ENCODE data around the gene AMZ1.
A peak's percentile ranks its signal among the peaks of the same experiment; 100 is the strongest.
"Not testable (repeated sequence)": the region's sequence is repeated elsewhere in the genome, so short reads cannot be mapped to it uniquely, and the experiment has no call there.

AMZ1 gene

DNA sequence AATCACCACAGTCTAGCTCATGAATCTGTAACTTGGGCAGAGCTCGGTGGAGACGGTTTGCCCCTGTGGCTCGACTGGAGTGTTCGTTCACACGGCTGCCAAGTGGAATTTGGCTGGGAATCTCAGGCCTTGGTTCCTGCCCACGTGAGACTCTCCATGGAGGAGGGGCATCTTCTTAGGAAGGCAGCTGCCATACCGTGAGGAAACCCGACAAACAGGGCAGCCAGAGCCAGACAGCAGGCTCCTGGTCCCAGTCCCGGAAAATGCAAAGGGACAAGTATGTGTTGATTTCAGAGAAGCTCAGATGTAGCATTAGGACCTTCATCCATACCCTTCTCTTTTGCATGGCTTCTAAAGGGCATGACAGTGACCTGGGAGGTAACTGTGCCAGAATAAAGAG is 26.6 kb downstream of the AMZ1 start:
- no peak for DNase-seq

DNA sequence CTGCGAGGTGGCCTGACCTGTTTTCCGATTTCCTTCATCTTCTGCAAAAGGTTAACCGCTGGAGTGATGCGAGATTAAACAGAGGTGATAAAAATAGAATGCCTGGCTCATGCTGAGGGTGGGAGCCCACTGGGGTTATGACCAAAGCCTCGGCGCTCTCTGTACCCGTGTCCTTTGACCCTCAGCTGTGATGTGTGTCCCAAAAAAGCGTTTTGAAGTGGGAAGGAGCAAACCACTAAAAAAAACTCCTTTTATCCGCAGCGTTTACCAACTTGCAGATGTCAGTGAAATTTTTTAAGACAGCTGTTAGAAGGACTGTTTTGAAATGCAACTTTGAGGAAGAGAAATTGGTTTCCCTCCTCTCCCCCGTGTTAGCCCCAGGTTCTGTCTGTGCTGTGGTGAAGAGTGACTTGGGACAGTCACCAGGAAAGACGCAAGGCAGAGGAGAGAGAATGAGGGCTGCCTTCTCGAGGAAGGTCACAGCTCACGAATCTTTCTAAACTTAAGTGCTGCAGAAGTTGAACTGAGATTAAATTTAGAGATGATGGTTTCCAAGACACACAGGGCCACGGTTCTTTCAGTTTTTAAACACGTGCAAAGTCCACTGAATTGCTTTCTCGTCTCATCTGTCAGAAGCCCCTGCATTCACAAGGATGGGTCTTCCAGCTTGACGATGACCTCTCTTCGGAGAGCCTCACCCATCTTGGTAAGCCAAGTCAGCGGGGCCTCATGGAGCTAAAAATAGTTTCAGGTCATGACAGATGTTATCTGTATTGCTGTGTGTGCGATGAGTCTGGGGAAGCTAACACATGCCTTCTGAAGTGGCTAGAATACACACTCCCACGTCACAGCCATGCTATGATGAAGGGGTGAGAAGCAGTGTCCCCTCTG is 27.6 kb downstream of the AMZ1 start:
- no peak for DNase-seq

DNA sequence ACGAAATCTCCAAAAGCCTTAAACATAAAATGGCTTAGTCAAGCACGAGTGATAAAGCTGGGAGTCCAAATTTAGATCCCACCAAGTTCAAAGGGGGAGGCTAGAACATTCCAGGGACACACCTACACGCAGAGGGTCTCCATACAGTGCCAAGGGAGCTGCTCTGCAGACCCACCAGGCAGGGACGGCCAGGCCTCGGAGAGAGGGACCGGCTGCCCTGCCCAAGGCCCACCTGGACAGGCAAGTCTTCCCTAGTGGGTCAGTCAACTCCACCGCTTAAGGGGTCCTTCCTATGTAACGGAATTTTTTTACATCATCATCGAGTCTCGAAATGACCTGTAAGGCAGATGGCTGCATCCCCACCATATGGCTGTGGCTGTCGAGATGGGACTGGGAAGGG is 28.5 kb downstream of the AMZ1 start:
- DNase-seq: no peak

DNA sequence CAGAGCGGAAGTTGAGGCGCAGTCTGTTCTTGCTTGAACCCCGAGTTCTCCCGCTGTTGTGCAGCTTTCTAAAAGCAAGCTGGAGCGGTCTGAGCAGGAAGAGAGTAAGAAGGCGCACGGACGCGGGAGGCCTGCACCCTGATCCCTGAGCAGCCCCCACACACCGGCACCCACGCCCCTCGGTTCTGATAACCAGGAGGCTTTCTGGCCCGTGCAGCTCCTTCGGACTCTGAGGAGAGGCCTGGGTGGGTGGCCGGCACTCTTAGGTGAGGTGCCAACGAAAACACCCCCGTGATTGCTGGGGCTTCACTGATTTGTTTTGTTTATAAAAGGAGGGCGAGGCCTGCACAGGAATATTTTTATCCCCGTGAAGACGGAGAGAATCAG is 28.9 kb downstream of the AMZ1 start:
- no peak for DNase-seq

DNA sequence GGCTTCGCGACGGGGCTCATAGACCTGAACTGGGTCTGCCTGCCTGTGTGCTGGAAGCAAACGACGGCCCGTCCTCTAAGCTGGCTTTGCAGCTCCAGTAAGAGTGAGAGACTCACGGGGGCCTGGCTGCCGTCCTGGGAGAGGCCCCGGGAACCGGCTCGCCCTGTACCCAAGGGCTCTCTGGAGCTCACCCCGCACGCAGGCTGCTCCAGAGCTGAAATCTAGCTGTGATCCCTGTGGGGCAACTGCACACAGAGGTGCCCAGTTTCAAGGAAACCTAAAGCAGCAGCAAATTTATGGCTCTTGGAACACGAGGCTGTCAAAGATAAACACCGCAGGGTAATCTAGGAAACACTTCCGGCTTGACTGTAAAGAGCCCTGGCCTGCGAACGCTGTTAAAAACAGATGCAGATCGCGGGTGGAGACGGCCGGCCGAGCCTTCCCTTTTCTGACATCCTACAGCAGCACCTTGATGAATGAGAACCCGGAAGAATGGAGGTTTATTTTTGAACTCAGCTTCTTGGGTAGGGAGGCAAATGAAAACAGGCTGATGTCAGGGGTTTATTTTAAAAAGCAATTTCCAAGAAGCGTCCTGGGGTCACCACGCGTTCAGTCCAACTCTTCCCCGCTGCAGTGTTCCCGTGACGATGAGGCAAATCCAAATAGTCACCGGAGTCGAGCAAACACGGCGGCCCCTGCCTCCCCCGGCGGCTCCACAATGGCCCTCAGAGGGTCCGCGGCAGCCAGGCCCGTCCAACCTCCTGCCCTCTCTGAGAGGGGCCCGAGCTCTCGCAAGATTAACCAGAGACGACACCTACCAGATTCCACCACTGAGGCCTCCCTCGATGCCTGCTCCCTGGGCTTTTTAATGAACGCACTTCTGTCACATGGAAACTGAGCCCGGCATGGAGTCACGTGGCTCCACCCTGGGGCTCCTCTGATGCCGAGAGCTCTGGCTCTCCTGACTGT is 29.6 kb downstream of the AMZ1 start:
- DNase-seq: peak; percentile 69

DNA sequence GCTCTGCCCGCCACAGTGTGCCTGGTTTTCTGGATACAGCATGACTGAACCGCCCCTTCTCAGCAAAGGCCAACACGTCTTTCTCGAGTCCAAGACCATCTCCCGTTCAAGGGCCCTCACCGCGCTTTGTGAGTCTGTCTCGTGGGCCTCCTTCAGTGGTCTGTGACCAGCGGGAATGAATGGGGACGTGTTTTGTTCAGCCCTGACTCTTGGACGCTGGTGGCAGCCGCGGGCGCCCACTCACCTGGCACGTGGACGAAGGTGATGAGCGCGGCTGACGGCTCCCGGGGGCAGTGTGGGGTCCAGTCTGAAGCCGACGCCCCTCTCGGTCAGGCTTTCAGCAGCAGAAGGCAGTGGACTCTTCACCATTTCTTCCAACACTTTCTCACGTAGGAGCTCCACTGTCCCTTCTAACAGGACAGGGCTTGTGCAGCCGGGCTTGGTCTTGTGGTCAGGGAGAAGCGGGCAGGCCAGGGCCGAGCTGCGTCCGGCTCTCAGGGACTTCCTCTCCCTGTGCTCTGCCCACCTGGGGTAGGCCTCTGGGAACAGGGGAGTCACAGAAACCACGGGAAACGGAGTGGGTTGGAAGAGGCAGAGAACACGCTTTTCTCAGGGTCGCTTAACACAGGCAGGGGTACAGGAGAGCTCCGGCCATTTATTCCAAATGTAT is 30.4 kb downstream of the AMZ1 start:
- DNase-seq: no peak

DNA sequence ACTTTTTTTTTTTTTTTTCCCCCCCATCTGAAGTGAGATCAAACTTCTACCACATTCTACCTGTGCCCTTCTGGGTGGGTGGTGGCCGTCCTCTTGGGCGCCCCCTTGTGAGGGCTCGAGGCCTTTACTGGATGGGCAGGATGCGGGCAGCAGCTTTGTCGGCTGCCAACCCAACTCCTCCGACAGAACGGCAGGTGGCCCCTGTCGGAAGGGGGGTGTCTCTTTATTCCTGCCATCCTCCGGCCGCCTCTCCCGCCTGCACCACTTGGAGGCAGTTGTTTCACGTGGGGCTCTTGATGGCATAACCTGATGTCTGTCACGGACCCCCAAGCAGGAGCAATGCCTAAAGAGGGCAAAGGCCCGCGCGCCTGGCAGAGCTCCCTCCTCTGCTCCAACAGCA is 31.0 kb downstream of the AMZ1 start:
- DNase-seq: no peak

DNA sequence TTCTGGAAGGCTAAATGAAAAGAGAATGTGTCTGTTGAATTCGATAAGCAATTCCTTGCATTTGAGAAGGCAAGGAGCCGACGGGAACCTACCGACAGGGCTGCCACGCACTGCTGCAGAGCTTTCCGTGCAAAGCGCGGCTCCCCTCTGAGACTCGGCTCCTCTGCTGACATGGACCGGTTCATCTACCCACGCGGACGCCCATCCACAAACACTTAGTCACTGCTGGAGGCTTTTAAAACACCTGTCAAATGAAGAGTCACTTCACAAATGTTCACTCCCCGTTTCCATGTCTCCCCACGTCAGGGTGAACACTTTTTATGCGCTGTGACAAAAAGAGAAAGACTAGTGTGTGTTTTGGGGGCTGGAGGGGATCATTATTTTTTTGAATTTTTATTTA is 32.0 kb downstream of the AMZ1 start:
- DNase-seq: no peak

DNA sequence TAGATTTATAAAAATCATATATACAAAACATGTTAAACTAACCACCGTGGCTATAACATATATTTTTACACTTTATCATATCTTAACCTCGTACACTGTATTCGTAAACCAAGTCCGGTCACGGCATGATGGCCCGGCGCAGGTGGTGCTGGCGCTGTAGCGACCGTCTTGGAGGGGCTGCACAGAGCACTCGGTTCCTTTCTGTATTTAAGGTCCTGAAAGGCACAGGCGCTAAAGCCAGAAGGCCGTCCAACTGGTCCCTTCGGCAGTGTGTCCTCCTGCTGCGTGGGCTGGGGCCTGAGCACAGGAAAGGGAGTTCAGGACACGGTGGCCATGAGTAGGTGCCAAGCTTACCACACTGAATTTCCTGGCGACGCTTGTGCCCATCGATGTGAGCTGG is 33.8 kb downstream of the AMZ1 start:
- no peak for DNase-seq

DNA sequence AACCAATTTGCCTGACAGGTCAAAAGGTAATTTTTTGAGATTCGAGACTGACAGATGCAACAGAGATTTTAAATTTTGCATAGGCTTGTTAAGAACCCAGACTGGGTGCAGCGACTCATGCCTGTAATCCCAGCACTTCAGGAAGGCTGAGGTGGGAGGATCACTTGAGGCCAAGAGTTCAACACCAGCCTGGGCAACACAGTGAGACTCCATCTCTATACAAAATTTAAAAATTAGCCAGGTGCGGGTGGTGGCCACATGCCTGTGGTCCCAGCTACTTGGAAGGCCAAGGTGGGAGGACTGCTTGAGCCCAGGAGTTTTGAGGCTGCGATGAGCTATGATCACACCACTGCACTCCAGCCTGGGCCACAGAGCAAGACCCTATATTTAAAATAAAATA is 34.6 kb downstream of the AMZ1 start:
- DNase-seq: no peak

DNA sequence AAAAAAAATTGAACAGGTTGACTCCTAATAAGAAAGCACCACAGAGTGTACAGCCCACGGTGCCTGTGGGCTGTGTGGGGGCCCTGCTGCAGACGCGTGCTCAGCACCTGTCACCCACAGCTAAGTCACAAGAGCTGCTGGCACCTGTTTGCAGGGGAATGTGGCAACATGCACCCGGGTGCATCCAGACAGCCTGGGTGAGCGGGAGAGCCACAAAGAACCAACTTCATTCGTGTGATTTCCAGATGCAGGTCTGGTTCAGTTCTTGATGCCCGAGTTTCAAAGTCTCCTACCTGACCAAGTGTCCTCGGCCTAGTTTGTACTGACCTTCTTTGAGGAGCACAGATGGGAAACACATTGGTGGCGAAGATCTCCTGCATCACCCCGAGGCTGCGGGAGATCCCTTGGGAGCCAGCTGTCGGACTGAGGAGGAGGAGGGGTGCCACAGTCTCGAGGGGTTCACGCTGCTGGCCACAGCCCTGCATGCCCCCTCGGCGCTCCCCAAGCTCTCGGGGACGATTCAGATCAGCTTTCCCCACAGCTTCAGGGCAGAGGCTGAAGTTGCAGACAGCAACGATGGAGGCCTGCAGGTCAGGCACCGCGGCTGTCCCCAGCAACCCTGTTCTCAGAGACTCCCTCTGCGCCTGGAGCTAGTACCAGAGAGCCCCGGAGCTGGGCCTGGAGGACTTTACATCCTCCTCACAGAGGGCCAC is 35.3 kb downstream of the AMZ1 start:
- no peak for DNase-seq

DNA sequence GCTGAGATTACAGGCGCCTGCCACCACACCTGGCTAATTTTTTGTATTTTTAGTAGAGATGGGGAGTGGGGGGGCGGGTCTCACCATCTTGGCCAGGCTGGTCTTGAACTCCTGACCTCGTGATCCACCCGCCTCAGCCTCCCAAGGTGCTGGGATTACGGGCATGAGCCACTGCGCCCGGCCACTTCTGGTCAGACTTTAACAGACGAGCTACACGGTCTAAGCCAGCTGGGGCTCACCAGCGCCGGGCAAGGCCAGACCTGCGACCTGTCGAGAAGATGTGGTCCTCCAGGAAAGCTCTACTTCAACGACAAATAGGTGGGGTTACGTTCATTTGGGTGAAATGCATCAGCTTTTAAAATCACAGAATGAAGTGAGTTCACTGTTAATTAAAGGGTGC is 36.0 kb downstream of the AMZ1 start:
- DNase-seq: not testable (repeated sequence)

DNA sequence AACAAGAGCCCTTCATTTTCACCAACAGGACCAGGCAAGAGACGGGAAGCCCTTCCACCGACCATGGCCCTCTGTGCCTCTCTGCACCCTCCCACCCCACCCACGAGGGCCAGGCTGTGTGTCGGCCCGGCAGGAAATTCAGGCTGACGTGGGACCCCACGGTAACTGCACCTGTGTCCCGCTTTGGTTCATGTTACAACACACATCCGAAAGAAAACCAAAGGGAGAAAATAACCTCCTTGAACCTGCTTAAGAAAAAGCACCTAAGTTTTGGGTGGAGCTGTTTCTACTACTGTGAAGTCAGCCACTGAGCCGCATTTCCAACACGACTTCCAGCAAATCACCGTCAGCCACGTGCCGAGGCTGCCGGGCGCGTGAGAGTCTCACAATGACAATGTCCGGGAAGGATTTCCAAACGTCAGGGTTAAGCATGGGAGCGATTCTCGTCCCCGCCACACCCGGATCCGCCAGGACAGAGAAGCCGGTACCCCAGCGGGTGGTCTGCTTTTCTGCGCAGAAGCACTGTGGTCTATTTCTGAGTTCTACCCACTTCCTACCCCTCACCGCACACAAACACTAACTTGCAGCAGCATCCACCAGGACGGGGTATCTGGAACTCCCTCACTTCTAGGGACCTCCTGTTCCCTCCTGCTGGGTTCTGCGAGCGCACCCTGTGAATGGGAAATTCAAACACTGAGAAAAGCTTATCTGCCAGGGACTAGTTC is 36.6 kb downstream of the AMZ1 start:
- no peak for DNase-seq

DNA sequence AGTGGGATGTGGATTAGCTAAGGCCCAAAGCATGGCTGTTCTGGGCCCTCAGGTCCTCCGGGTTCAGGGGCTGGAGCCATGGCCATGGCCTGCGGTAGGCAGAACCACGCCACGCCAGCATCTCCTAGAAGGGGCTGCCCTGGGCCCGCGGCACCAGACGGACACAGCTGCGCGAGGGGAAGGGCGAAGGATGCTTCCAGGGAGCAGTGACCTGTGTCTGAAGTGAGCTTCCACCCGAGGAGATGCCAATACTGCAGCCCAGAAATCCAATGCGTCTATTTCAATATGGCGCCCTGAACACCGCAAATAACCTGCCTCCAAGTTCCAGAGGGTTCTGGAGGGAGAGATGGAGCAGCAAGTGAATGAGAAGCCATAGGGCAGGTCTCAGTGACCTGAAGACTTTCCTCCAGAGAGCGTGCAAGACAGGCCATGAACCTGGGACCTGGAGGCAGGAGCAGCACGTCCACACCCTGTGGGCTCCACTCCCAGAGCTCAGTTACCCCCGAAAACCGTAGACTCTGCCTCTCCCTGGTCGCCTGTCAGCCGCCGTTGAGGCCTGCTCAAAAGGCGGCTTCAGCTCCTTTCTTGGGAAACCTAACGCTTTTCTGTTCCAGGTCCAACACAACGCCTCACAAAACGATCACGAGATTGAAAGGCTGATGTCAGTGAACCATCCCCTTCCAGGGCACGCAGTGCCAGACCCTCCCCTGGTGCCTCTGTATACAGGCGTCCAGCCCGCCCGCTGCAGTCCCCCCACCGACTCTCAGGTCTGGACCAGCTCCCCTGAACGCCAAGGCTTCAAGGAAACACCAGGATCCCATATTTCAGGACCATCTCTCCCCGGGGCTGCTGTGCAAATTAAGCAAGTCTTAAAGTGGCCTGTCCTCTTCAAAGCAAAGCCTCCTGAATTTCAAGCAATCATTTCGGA is 37.4 kb downstream of the AMZ1 start:
- DNase-seq: no peak

DNA sequence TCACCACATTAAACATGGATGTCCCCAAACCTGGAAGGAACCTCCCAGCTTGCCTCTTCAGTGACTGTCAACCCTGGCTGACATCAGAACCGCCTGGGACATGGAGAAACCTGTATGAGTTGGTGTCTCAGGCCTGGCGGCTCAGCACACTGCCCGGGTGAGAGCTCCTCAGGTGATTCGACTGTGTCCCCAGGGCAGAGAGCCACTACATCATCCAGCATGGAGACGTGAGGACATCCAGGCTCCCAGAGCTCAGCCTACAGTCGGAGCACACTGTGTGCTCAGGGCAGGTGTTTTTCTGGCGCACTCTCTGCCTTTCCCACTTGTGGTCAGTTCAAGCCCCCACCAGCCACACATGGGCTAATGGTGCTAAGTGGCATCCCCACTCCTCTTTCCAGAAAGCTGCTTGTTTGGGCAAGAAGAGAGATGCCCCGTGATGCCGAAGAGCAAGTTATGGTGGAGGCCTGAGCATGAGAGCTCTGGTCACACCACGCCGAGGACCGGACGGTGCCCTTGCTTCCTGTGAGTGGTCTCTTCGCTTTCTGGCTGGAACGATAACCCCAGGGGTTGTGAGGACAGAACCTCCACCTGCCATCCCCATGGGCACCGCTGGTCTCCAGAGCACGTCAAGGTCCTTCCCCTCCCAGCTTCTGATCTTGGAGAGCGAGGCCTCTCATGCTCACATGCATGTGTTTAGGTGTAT is 38.5 kb downstream of the AMZ1 start:
- no peak for DNase-seq

DNA sequence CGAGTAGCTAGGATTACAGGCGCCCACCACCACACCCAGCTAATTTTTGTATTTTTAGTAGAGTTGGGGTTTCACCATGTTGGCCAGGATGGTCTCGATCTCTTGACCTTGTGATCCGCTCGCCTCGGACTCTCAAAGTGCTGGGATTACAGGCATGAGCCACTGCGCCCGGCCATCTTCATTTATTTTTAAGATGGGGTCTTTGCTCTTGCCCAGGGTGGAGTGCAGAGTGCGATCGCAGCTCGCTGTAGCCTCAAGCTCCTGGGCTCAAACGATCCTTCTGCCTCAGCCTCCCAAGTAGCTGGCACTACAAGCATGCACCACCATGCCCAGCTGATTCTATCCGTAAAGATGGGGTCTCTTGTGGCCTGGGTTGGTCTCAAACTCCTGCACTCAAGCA is 39.2 kb downstream of the AMZ1 start:
- DNase-seq: not testable (repeated sequence)

DNA sequence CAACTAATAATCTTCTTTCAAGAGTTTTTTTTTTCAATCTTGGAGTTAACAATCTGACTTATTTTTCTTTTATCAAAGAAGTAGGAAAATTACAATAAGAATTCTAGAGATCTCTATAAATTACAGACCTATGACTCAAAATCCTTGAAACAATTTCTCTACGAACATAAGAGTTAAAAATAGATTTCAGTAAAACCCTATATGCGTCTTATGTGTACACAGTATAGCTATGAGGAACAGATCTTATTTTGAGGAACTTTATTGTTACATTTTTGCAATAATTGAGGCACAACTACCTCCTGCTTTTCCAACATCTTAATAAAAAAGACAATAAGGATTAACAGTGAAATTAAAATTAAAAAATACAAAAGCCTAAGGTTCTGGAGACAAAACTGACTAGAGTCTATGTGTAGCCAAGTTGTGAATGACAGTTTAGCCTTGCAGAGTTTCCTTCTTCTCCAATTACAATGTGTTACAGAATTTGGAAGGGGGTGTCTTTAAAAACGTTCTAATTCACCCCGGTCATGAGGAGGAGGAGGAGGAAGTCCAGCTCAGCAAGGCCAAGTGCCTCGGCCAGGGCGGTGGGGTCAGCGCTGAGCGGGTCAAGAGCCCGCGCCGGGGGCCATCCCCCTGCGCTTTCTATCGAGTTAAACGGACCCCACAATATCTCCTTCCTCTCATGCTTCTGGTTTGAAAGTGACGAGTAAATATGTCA is 40.5 kb downstream of the AMZ1 start:
- DNase-seq: no peak

DNA sequence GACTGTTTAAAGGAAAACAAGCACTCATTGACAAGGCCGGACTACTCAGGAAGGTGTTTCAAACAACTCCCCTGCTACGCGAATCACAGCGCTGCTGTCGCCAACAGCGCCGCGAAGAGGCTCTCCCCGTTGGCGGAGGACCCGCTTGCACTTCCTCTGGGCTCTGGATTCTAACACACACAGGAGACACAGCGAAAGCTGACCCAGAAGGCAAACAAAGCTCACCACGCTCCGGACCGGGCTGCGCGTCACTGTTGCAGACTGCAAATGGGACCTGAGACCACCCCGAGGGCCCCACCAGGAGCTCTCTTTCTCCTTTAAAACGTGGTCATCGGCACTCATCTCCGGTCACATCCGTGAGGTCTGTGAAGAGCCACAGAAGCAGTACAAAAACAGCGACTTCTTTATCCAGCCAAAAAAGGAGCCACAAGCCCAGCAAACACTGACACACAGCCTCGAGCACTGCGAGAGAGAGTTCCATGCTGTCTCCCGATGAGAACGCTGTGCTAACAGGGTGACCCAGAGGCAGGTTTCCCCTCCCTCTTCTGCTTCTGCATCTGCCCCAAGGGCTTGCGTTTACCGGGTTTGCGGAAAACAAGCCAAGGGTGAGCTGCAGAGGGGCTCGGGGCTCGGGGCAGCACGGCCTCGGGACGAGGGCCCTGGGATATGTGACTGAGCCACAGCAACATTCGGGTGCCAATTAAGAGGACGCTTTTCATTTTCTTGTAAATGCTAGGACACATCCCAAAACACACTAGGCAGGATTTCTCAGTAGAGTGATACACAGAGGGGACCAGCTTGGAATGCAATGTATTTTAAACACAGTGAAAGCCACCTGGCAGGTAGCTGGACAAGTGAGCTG is 41.3 kb downstream of the AMZ1 start:
- DNase-seq: no peak
